Measurements from ENCODE around the gene PPT1. TPM values are rescaled to one million over a fixed set of nuclear protein-coding genes. Genes with fewer than 3 reads are reported as not detected.

The PPT1 gene
- total RNA-seq, 4 donors from 2014 or later, result 9.6 to 23.4 (median 11.6) TPM

- Histone ChIP-seq H3K27me3 (no peaks in the 10 kb centered on the region), H3K27ac (peak overlapping the region in 3 of 4 donors; percentile 10 to 25 (median 22)), H3K36me3 (peaks cover 0 to 30% (median 0%) of the 10 kb centered on the region in 3 donors), H3K4me1 (peaks cover 3 to 70% (median 21%) of the 10 kb centered on the region in 4 donors), H3K4me3 (no peak overlapping the region), H3K9me3 (no peaks in the 10 kb centered on the region)
- DNase-seq, result no peak
- TF ChIP-seq, protein P1, sequence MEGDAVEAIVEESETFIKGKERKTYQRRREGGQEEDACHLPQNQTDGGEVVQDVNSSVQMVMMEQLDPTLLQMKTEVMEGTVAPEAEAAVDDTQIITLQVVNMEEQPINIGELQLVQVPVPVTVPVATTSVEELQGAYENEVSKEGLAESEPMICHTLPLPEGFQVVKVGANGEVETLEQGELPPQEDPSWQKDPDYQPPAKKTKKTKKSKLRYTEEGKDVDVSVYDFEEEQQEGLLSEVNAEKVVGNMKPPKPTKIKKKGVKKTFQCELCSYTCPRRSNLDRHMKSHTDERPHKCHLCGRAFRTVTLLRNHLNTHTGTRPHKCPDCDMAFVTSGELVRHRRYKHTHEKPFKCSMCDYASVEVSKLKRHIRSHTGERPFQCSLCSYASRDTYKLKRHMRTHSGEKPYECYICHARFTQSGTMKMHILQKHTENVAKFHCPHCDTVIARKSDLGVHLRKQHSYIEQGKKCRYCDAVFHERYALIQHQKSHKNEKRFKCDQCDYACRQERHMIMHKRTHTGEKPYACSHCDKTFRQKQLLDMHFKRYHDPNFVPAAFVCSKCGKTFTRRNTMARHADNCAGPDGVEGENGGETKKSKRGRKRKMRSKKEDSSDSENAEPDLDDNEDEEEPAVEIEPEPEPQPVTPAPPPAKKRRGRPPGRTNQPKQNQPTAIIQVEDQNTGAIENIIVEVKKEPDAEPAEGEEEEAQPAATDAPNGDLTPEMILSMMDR (IDR thresholded peaks at IDR 0.05), result no peak
- TF ChIP-seq POLR2A (IDR thresholded peaks at IDR 0.05), result no peak
These were observed 39.6 kb downstream of the PPT1 start for GRCh38 chr1:40057310-40058030.

DNA sequence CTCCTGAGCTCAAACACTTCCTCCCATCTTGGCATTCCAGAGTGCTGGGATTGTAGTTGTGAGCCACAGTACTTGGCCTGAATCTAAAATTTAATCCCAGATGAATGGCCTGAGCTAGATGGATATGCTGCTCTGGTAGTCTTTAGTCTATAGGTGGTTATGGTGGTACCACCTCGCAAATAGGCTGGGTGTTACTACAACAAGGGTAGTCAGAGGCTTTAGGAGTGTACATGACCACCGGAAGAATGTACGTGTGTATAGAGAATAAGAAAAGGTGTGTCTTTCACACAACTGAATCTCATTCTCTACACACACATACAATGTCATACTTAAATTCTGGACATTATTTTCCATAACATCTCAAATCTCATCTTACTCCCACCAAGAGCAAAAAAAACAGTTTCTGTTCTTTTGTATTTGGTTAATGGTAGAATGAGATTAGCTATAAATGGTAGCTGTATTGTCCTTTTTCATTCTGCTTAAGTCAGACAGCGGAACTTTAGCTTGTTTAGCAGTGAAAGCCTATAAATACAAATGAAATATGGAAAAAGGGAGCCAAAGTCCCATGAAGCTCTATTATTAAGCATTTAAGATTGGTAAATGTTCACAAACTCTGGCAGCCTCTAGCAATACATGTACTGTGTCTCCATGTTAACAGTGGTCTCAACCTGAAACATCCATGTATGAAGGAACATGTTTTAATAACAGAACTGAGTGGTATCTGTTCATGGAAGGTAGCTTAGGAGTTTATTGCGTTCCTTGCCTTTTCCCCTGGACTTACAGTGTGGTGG, 40.3 kb downstream of the PPT1 start:
- Histone ChIP-seq H3K4me3 (no peak overlapping the region), H3K9me3 (no peaks in the 10 kb centered on the region), H3K36me3 (peaks cover 0 to 22% (median 0%) of the 10 kb centered on the region in 3 donors), H3K27ac (peak overlapping the region in 3 of 4 donors; percentile 10 to 25 (median 22)), H3K27me3 (no peaks in the 10 kb centered on the region), H3K4me1 (peaks cover 3 to 70% (median 20%) of the 10 kb centered on the region in 4 donors)
- TF ChIP-seq POLR2A (IDR thresholded peaks at IDR 0.05), result no peak
- TF ChIP-seq, protein P1 (IDR thresholded peaks at IDR 0.05), result no peak
- no peak for DNase-seq

DNA sequence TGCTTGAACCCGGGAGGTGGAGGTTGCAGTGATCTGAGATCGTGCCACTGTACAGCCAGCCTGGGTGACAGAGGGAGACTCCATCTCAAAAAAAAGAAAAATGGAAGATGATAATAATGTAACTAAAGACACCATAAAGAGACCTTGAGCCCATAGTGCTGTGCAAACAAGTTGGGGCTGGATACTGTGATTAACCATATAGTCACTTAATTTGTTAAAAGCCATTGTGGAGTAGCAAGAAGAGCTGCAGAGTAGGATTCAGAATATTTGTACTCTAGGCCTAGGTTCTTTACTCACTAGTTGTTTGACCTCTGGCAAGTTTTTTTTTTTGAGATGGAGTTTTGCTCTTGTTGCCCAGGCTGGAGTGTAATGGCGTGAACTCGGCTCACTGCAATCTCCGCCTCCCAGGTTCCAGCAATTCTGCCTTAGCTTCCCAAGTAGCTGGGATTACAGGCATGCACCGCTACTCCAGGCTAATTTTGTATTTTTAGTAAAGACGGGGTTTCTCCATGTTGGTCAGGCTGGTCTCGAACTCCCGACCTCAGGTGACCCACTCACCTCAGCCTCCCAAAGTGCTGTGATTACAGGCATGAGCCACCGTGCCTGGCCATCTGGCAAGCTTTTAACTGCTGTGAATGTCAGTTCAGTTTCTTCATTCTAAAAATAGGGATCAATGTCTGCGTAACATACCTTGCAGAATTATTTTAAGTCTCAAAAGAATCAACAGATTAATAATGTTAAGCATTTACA, 43.7 kb downstream of the PPT1 start:
- Histone ChIP-seq H3K9me3 (no peaks in the 10 kb centered on the region), H3K4me3 (no peak overlapping the region), H3K27me3 (no peaks in the 10 kb centered on the region), H3K4me1 (peaks cover 3 to 55% (median 16%) of the 10 kb centered on the region in 4 donors), H3K36me3 (peaks cover 0 to 8% (median 0%) of the 10 kb centered on the region in 3 donors), H3K27ac (no peak overlapping the region)
- TF ChIP-seq POLR2A (IDR thresholded peaks at IDR 0.05), result no peak
- TF ChIP-seq, protein P1 (IDR thresholded peaks at IDR 0.05), result no peak
- DNase-seq, result no peak

DNA sequence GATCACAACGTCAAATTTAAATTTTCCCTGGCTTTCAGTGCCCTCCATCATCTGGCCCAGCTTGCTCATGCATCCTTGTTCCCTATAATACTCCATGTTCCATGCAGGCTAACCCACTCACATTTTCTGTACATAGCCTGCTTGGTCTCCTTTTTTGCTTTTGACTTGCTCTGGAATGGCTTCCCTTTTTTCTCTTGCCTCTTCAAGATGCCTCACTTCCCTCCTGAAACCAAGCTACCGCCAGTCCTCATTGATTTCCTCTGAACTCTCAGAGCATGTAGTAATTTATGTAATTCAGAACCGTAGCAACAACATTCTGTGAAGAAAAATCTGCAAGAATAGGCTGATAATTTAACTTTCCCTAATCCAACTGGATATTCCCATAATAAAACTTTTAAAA, 46.2 kb downstream of the PPT1 start:
- peaks cover 3 to 55% (median 16%) of the 10 kb centered on the region in 4 donors for H3K4me1 ChIP-seq
- no peak for DNase-seq
- H3K9me3 ChIP-seq, result no peaks in the 10 kb centered on the region
- TF ChIP-seq, protein P1 (IDR thresholded peaks at IDR 0.05), result no peak
- TF ChIP-seq POLR2A (IDR thresholded peaks at IDR 0.05), result no peak
- H3K36me3 ChIP-seq, result peaks cover 0 to 8% (median 0%) of the 10 kb centered on the region in 3 donors
- no peaks in the 10 kb centered on the region for H3K27me3 ChIP-seq
- peak overlapping the region in 1 of 4 donors; percentile 35 for H3K27ac ChIP-seq
- H3K4me3 ChIP-seq, result no peak overlapping the region

GRCh38 chr1:40049725-40050124, 47.3 kb downstream of the PPT1 start:
- Histone ChIP-seq H3K9me3 (no peaks in the 10 kb centered on the region), H3K27me3 (no peaks in the 10 kb centered on the region), H3K36me3 (peaks cover 0 to 8% (median 0%) of the 10 kb centered on the region in 3 donors), H3K4me3 (no peak overlapping the region), H3K27ac (peak overlapping the region in 3 of 4 donors; percentile 3 to 51 (median 27)), H3K4me1 (peaks cover 3 to 55% (median 19%) of the 10 kb centered on the region in 4 donors)
- no peak for DNase-seq
- no peak for TF ChIP-seq POLR2A (IDR thresholded peaks at IDR 0.05)
- TF ChIP-seq, protein P1 (IDR thresholded peaks at IDR 0.05), result no peak
